Upper lobe of left lung (tissue), 6 donors: ENCODE results near the gene TUFT1. TPM values are rescaled to one million over a fixed set of nuclear protein-coding genes. Genes with fewer than 3 reads are reported as not detected.
"Not testable (repeated sequence)": the region's sequence is repeated elsewhere in the genome, so short reads cannot be mapped to it uniquely, and the experiment has no call there.

Experiments used
- ATAC-seq, 2 donors: fragments of 200-7000 bp; cut with Tn5 transposase; one replicate each; pipeline ENCODE4 v1.9.1; 2022; ENCODE audit warnings: mild to moderate bottlenecking in 2 of 2, moderate library complexity in 2 of 2; ENCODE audit not compliant: low FRiP score in 2 of 2
- DNase-seq, 2 donors: peaks; one replicate each; pipeline ENCODE4 v3.0.0-alpha.2; 2019 to 2020
- H3K27ac ChIP-seq, 4 donors: fragments of 200-600 bp; sonication (generic); one replicate each; pipeline ENCODE4 v1.5.1; 2016 to 2019
- H3K27me3 ChIP-seq, 4 donors: fragments of 200-600 bp; sonication (generic); one replicate each; pipeline ENCODE4 v1.5.1; 2017 to 2019
- H3K36me3 ChIP-seq, 4 donors: fragments of 200-600 bp; sonication (generic); one replicate each; pipeline ENCODE4 v1.5.1; 2016 to 2019
- H3K4me1 ChIP-seq, 4 donors: fragments of 200-600 bp; sonication (generic); one replicate each; pipeline ENCODE4 v1.5.1; 2018 to 2019
- H3K4me3 ChIP-seq, 4 donors: fragments of 200-600 bp; sonication (generic); one replicate each; pipeline ENCODE4 v1.5.1; 2017 to 2019; ENCODE audit warnings: mild to moderate bottlenecking in 2 of 4, moderate library complexity in 1 of 4
- H3K9me3 ChIP-seq, 4 donors: fragments of 200-600 bp; sonication (generic); one replicate each; pipeline ENCODE4 v1.5.1; 2018 to 2019
- CTCF ChIP-seq, 6 experiments: fragments of 450-650 bp in 4 of 6; fragments of 200-600 bp in 2 of 6; sonication (generic) in 2 of 6; IDR thresholded peaks; one replicate each; pipeline ENCODE4 v1.5.1; 2016 to 2019; ENCODE audit warnings: antibody characterized with exemption in 6 of 6
- EP300 ChIP-seq, 4 donors: sonication (generic); formaldehyde crosslinking; IDR thresholded peaks; one replicate each; pipeline ENCODE4 v1.5.1; 2017; ENCODE audit warnings: antibody characterized with exemption in 4 of 4, control low read depth in 2 of 4
- POLR2A ChIP-seq, 4 donors: fragments of 450-650 bp; IDR thresholded peaks; one replicate each; pipeline ENCODE4 v1.5.1; 2016 to 2017; ENCODE audit warnings: antibody characterized with exemption in 4 of 4, mild to moderate bottlenecking in 2 of 4
- POLR2AphosphoS5 ChIP-seq, 2 donors: sonication (generic); formaldehyde crosslinking; IDR thresholded peaks; one replicate each; pipeline ENCODE4 v1.5.1; 2017; ENCODE audit warnings: antibody characterized with exemption in 2 of 2
- WGBS, 2 donors: methylation state at CpG; one replicate each; pipeline ENCODE4 v1.1.5; 2017 to 2018; 5-methylcytosine and 5-hydroxymethylcytosine counted together
- total RNA-seq, 6 donors: library from RNA; depleted of rRNA in 4 of 6; stranded (reverse); fragments of >200 nt in 4 of 6; gene quantifications; one replicate each; pipeline versions ENCODE4 v1.1.0 to v1.2.1, GENCODE V29; 2016 to 2021
- donor health status: DM: no; HTN: no; CAD: no; lungs with moderate emphysema.
- donor health status: DM: no; HTN: yes; CAD: no; lungs with severe emphysema.

The TUFT1 gene
- total RNA-seq, 6 donors from 2014 or later: 9.9 to 18.1 (median 12.5) TPM

GRCh38 chr1:151615711-151616504 is 75.8 kb downstream of the TUFT1 start:
- no peak for TF ChIP-seq EP300 (IDR thresholded peaks at IDR 0.05)
- no peak for TF ChIP-seq POLR2AphosphoS5 (IDR thresholded peaks at IDR 0.05)
- no peak for TF ChIP-seq POLR2A (IDR thresholded peaks at IDR 0.05)
- no peak for TF ChIP-seq CTCF (IDR thresholded peaks at IDR 0.05)
- WGBS, 2 donors: 66 to 74% methylated on average over 4 of the region's 4 CpGs
- no peaks in the 10 kb centered on the region for H3K36me3 ChIP-seq

GRCh38 chr1:151616505-151616849 is 76.4 kb downstream of the TUFT1 start:
- Histone ChIP-seq H3K9me3 (no peaks in the 10 kb centered on the region), H3K4me3 (no peak overlapping the region), H3K27me3 (no peaks in the 10 kb centered on the region), H3K4me1 (peaks cover 37 to 56% (median 43%) of the 10 kb centered on the region in 4 donors), H3K27ac (no peak overlapping the region), H3K36me3 (no peaks in the 10 kb centered on the region)
- TF ChIP-seq CTCF (IDR thresholded peaks at IDR 0.05) (no peak), EP300 (IDR thresholded peaks at IDR 0.05) (no peak), POLR2A (IDR thresholded peaks at IDR 0.05) (no peak), POLR2AphosphoS5 (IDR thresholded peaks at IDR 0.05) (no peak)
- 67 to 78% methylated on average over 3 of the region's 3 CpGs for WGBS, 2 donors
- ATAC-seq (no peak), DNase-seq (no peak)

More at GRCh38 chr1:151615711-151616504, 75.8 kb downstream of the TUFT1 start:
- Histone ChIP-seq H3K4me3 (no peak overlapping the region), H3K4me1 (peaks cover 31 to 58% (median 40%) of the 10 kb centered on the region in 4 donors), H3K27ac (peak overlapping the region in 1 of 4 donors; percentile 7), H3K9me3 (no peaks in the 10 kb centered on the region), H3K27me3 (no peaks in the 10 kb centered on the region)
- DNase-seq (no peak), ATAC-seq (no peak)

- ATAC-seq: no peak
- 75 to 86% methylated on average over 3 of the region's 3 CpGs for WGBS, 2 donors
These were observed 77.9 kb downstream of the TUFT1 start for GRCh38 chr1:151618003-151618402.

GRCh38 chr1:151618470-151618869 is 78.4 kb downstream of the TUFT1 start:
- Histone ChIP-seq H3K27ac (peak overlapping the region in 1 of 4 donors; percentile 73), H3K4me3 (no peak overlapping the region), H3K4me1 (peaks cover 35 to 56% (median 43%) of the 10 kb centered on the region in 4 donors), H3K27me3 (no peaks in the 10 kb centered on the region), H3K36me3 (no peaks in the 10 kb centered on the region), H3K9me3 (no peaks in the 10 kb centered on the region)
- no peak for DNase-seq
- ATAC-seq: no peak
- TF ChIP-seq CTCF (IDR thresholded peaks at IDR 0.05) (no peak), POLR2A (IDR thresholded peaks at IDR 0.05) (no peak), EP300 (IDR thresholded peaks at IDR 0.05) (no peak), POLR2AphosphoS5 (IDR thresholded peaks at IDR 0.05) (no peak)

More at GRCh38 chr1:151618003-151618402, 77.9 kb downstream of the TUFT1 start:
- no peak overlapping the region for H3K27ac ChIP-seq
- no peak for TF ChIP-seq POLR2A (IDR thresholded peaks at IDR 0.05)
- TF ChIP-seq POLR2AphosphoS5 (IDR thresholded peaks at IDR 0.05): no peak
- no peak for TF ChIP-seq CTCF (IDR thresholded peaks at IDR 0.05)
- no peak for TF ChIP-seq EP300 (IDR thresholded peaks at IDR 0.05)
- DNase-seq: no peak
- H3K4me3 ChIP-seq: no peak overlapping the region
- no peaks in the 10 kb centered on the region for H3K9me3 ChIP-seq
- no peaks in the 10 kb centered on the region for H3K27me3 ChIP-seq
- H3K4me1 ChIP-seq: peaks cover 40 to 59% (median 47%) of the 10 kb centered on the region in 4 donors
- no peaks in the 10 kb centered on the region for H3K36me3 ChIP-seq

GRCh38 chr1:151618996-151619395 is 78.9 kb downstream of the TUFT1 start:
- DNase-seq, H3K27me3 ChIP-seq, H3K9me3 ChIP-seq, H3K36me3 ChIP-seq, ATAC-seq, H3K4me3 ChIP-seq: not testable (repeated sequence)
- Histone ChIP-seq H3K27ac (peak overlapping the region; percentile 54 to 75 (median 66)), H3K4me1 (peaks cover 30 to 50% (median 39%) of the 10 kb centered on the region in 4 donors)
- 85 to 90% methylated on average over 6 of the region's 6 CpGs for WGBS, 2 donors
